ENCODE results near the gene TMEM26. TPM values are rescaled to one million over a fixed set of nuclear protein-coding genes. Genes with fewer than 3 reads are reported as not detected.

Gene TMEM26
- polyA plus RNA-seq, 1 experiment: 1.3 TPM

GRCh38 chr10:61460835-61461234 is 7.7 kb upstream of the TMEM26 start:
- TF ChIP-seq CTCF (IDR thresholded peaks at IDR 0.05; ENCODE audit: insufficient read depth, low read depth, low read length): no peak
- H3K27me3 ChIP-seq (ENCODE audit: control insufficient read depth, insufficient read depth, low read length): no peaks in the 10 kb centered on the region
- no peaks in the 10 kb centered on the region for H3K36me3 ChIP-seq (ENCODE audit: control insufficient read depth, insufficient read depth, low read length)
- POLR2A ChIA-PET: no interaction called here
- no peak for DNase-seq (ENCODE audit: low read depth)
- CTCF ChIA-PET: interaction anchor here (0.5 kb wide), 1 partner anchor 11 kb away, joined by 3 read pairs; no protein-coding TSS in a partner anchor
- H3K4me3 ChIP-seq (ENCODE audit: low read depth, low read length): no peak overlapping the region

GRCh38 chr10:61458031-61458430 is 4.8 kb upstream of the TMEM26 start:
- CTCF ChIA-PET: no interaction called here
- no peaks in the 10 kb centered on the region; the same call in 1 of the 2 replicates for H3K27me3 ChIP-seq (ENCODE audit: control insufficient read depth, insufficient read depth, low read length)
- no peak overlapping the region for H3K4me3 ChIP-seq (ENCODE audit: low read depth, low read length)
- no peak for TF ChIP-seq CTCF (IDR thresholded peaks at IDR 0.05; ENCODE audit: insufficient read depth, low read depth, low read length)
- no peaks in the 10 kb centered on the region for H3K36me3 ChIP-seq (ENCODE audit: control insufficient read depth, insufficient read depth, low read length)
- POLR2A ChIA-PET: no interaction called here
- DNase-seq (ENCODE audit: low read depth): no peak

- DNase-seq (ENCODE audit: low read depth): no peak
- peaks cover 5% of the 10 kb centered on the region for H3K27me3 ChIP-seq (ENCODE audit: control insufficient read depth, insufficient read depth, low read length)
- no peak overlapping the region for H3K4me3 ChIP-seq (ENCODE audit: low read depth, low read length)
- no peak for TF ChIP-seq CTCF (IDR thresholded peaks at IDR 0.05; ENCODE audit: insufficient read depth, low read depth, low read length)
- POLR2A ChIA-PET: no interaction called here
- H3K36me3 ChIP-seq (ENCODE audit: control insufficient read depth, insufficient read depth, low read length): no peaks in the 10 kb centered on the region
- CTCF ChIA-PET: no interaction called here
These were observed 3.1 kb upstream of the TMEM26 start for GRCh38 chr10:61456095-61456789.

- ChIA-PET POLR2A (no interaction called here), CTCF (no interaction called here)
- DNase-seq (ENCODE audit: low read depth): no peak
- Histone ChIP-seq H3K4me3 (ENCODE audit: low read depth, low read length) (no peak overlapping the region), H3K36me3 (ENCODE audit: control insufficient read depth, insufficient read depth, low read length) (no peaks in the 10 kb centered on the region), H3K27me3 (ENCODE audit: control insufficient read depth, insufficient read depth, low read length) (peaks cover 5% of the 10 kb centered on the region)
- no peak for TF ChIP-seq CTCF (IDR thresholded peaks at IDR 0.05; ENCODE audit: insufficient read depth, low read depth, low read length)
These were observed 2.5 kb upstream of the TMEM26 start for GRCh38 chr10:61455656-61456055.

- Histone ChIP-seq H3K36me3 (ENCODE audit: control insufficient read depth, insufficient read depth, low read length) (no peaks in the 10 kb centered on the region), H3K27me3 (ENCODE audit: control insufficient read depth, insufficient read depth, low read length) (peaks cover 5% of the 10 kb centered on the region), H3K4me3 (ENCODE audit: low read depth, low read length) (no peak overlapping the region)
- DNase-seq (ENCODE audit: low read depth): no peak
- CTCF ChIA-PET: no interaction called here
- POLR2A ChIA-PET: no interaction called here
- no peak for TF ChIP-seq CTCF (IDR thresholded peaks at IDR 0.05; ENCODE audit: insufficient read depth, low read depth, low read length)
These were observed 1.4 kb upstream of the TMEM26 start for GRCh38 chr10:61454541-61454940.
